GM12892 (cell line): ENCODE results near the gene AGRN.

Experiments used
- POLR2A ChIP-seq: IDR thresholded peaks from 2 replicates; pipeline ENCODE4 v1.6.1; 2011; ENCODE audit warnings: low read depth, low read length, control low read depth
- POLR2AphosphoS5 ChIP-seq: IDR thresholded peaks from 2 replicates; pipeline ENCODE4 v1.6.1; 2011; ENCODE audit warnings: low read depth, low read length, control low read depth

- TF ChIP-seq POLR2AphosphoS5 (no peak), POLR2A (no peak)
These were observed 63.0 kb downstream of the AGRN start for GRCh38 chr1:1082776-1083415.
